ENCODE results near the gene THY1.

DNA sequence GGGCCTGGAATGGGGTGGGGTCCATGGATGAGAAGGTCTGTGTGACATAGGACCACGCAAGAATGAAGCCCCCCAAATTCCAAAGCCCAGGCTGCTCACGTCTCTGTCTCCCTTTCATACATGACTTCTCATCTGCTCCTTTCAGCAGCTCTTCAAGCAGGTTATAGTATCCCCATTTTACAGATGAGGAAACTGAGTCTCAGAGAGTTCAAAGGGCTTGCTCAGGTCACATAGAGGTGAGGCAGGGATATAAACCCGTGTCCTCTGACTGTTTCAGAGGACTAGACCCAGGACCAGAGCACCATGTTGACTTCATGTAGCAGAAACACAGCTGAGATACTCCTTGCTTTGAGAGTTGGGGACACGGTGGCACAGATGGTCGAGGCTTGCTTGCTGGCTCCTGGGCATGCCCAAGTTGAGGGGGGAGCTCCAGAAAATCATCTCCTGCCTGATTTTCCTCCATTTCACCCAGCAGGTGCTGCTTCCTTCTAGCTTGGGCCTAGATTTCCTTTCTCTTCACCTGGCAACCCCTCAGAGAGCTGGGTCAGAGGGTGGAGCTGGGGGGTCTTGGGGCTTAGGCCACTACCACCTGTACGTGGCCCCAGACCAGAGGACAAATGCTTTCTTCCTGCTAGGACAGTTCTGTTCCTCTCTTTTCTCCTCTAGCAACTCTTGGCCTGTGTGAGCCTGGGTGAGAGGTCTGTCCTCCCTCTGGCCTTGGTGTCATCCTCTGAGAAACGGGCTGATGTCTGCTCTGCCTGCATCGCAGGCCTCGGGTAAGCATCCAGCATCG is 24.1 kb upstream of the THY1 start:
- TF ChIP-seq, protein P1, sequence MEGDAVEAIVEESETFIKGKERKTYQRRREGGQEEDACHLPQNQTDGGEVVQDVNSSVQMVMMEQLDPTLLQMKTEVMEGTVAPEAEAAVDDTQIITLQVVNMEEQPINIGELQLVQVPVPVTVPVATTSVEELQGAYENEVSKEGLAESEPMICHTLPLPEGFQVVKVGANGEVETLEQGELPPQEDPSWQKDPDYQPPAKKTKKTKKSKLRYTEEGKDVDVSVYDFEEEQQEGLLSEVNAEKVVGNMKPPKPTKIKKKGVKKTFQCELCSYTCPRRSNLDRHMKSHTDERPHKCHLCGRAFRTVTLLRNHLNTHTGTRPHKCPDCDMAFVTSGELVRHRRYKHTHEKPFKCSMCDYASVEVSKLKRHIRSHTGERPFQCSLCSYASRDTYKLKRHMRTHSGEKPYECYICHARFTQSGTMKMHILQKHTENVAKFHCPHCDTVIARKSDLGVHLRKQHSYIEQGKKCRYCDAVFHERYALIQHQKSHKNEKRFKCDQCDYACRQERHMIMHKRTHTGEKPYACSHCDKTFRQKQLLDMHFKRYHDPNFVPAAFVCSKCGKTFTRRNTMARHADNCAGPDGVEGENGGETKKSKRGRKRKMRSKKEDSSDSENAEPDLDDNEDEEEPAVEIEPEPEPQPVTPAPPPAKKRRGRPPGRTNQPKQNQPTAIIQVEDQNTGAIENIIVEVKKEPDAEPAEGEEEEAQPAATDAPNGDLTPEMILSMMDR (IDR thresholded peaks at IDR 0.05): no peak
- TF ChIP-seq POLR2AphosphoS5 (IDR thresholded peaks at IDR 0.05) (no peak), EP300 (IDR thresholded peaks at IDR 0.05) (no peak)

All from sigmoid colon (tissue), 4 donors.